RWPE2 (cell line): ENCODE results near the gene SHTN1.

Experiments
- ATAC-seq: fragments of 200-7000 bp; cut with Tn5 transposase; 3 replicates; pipeline ENCODE4 v1.9.1; 2021; ENCODE audit warnings: low read depth
- DNase-seq: peaks from one replicate; pipeline ENCODE4 v3.0.0-alpha.2; 2020; ENCODE audit warnings: low spot score
- H3K27ac ChIP-seq: fragments of 450-650 bp; 2 replicates; pipeline ENCODE4 v1.5.1; 2017; ENCODE audit warnings: mild to moderate bottlenecking; ENCODE audit not compliant: poor library complexity, severe bottlenecking
- H3K27me3 ChIP-seq: fragments of 250-450 bp; sonication (Bioruptor Pico); 2 replicates; pipeline ENCODE4 v1.5.1; 2021; ENCODE audit warnings: mild to moderate bottlenecking, moderate library complexity; ENCODE audit not compliant: insufficient read depth, poor library complexity, severe bottlenecking
- H3K36me3 ChIP-seq: fragments of 250-450 bp; sonication (Bioruptor Pico); 2 replicates; pipeline ENCODE4 v1.5.1; 2020; ENCODE audit warnings: low read depth, mild to moderate bottlenecking, moderate library complexity
- H3K4me1 ChIP-seq: fragments of 250-450 bp; sonication (Bioruptor Pico); 2 replicates; pipeline ENCODE4 v1.5.1; 2021; ENCODE audit warnings: mild to moderate bottlenecking, moderate library complexity; ENCODE audit not compliant: insufficient read depth, poor library complexity, severe bottlenecking
- H3K4me3 ChIP-seq: fragments of 250-450 bp; sonication (Bioruptor Pico); 2 replicates; pipeline ENCODE4 v1.5.1; 2021; ENCODE audit warnings: mild to moderate bottlenecking, moderate library complexity; ENCODE audit not compliant: severe bottlenecking
- H3K9me3 ChIP-seq: fragments of 250-450 bp; sonication (Bioruptor Pico); 2 replicates; pipeline ENCODE4 v1.5.1; 2021; ENCODE audit warnings: mild to moderate bottlenecking, moderate library complexity; ENCODE audit not compliant: severe bottlenecking
- CTCF ChIP-seq: fragments of 450-650 bp; IDR thresholded peaks from one replicate; pipeline ENCODE4 v1.5.1; 2017; ENCODE audit warnings: mild to moderate bottlenecking, moderate library complexity; ENCODE audit not compliant: poor library complexity, severe bottlenecking

The SHTN1 gene

GRCh38 chr10:116836902-116837523 is 168.0 kb downstream of the SHTN1 start:
- Histone ChIP-seq H3K4me3 (no peak overlapping the region), H3K4me1 (no peaks in the 10 kb centered on the region), H3K27ac (no peak overlapping the region), H3K27me3 (no peaks in the 10 kb centered on the region), H3K9me3 (no peaks in the 10 kb centered on the region), H3K36me3 (no peaks in the 10 kb centered on the region)
- ATAC-seq: no peak
- peak; percentile 39 for TF ChIP-seq CTCF
- no peak for DNase-seq

DNA sequence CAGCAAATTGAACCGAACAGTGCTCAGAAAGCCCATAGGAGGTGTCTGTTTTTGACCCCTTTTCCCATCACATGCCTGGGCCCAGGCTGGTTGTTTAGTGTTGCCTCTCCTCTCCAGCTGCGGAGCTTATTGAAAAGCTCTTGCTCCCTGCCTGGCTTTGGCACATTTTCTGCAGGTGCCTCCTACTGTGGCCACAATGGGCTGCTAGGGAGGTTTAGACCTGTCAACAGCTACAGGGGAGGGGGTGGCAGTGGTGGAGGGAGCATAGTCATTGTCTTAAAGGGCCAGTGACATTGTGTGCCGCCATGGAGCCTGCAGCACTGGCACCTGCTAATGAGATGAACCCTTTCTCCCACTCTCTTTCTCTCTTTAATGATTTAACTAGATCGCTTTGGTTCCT is 168.9 kb downstream of the SHTN1 start:
- ATAC-seq: no peak
- no peak overlapping the region for H3K27ac ChIP-seq
- TF ChIP-seq CTCF: no peak
- H3K4me3 ChIP-seq: no peak overlapping the region
- no peak for DNase-seq
- no peaks in the 10 kb centered on the region for H3K4me1 ChIP-seq
- no peaks in the 10 kb centered on the region for H3K27me3 ChIP-seq
- no peaks in the 10 kb centered on the region for H3K36me3 ChIP-seq
- H3K9me3 ChIP-seq: no peaks in the 10 kb centered on the region

DNA sequence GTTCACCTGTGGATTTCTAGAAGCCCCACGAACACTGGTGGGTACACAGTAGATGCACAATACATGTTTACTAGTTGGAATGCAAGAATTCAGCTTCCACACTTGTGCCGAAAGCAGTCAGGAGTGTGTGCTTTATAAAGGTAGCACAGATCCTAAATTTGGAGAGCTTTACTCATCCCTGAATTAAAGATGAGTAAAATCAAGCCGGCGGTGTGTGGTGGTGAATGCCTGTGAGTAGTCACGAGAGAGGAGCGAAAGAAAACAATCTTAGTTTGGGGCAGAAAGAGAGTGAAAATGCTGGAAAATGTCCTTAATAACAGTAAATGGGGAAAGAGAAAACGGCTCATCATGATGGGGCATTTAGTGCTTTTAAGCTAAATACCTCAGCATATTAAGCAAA is 169.3 kb downstream of the SHTN1 start:
- Histone ChIP-seq H3K4me3 (no peak overlapping the region), H3K9me3 (no peaks in the 10 kb centered on the region), H3K27ac (no peak overlapping the region), H3K27me3 (no peaks in the 10 kb centered on the region), H3K36me3 (no peaks in the 10 kb centered on the region), H3K4me1 (no peaks in the 10 kb centered on the region)
- no peak for TF ChIP-seq CTCF
- no peak for DNase-seq
- ATAC-seq: no peak

GRCh38 chr10:116833986-116834985 is 170.7 kb downstream of the SHTN1 start:
- Histone ChIP-seq H3K36me3 (no peaks in the 10 kb centered on the region), H3K9me3 (no peaks in the 10 kb centered on the region), H3K4me1 (no peaks in the 10 kb centered on the region), H3K4me3 (no peak overlapping the region), H3K27ac (no peak overlapping the region), H3K27me3 (no peaks in the 10 kb centered on the region)
- no peak for DNase-seq
- no peak for ATAC-seq
- no peak for TF ChIP-seq CTCF

DNA sequence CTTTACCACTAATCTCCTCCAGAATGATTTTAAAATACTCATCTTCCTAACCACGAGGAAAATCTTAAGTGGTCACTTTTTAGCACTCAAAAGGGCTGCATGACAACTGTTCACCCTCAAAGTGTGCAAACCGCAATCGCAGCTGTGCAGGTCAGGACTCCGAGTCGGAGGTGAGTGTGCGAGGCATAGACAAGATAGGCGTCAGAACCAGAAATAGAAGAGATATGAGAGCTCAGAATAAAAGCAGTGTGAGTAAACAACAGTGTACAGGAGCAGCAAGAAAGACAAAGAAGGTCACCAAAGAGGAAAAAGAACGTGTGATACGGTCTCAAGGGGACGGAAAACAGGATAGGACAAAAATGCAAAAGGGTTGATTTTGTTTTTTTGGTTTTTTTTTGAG is 173.2 kb downstream of the SHTN1 start:
- no peak for DNase-seq
- H3K36me3 ChIP-seq: no peaks in the 10 kb centered on the region
- no peak for TF ChIP-seq CTCF

More for the DNA sequence above, 173.2 kb downstream of the SHTN1 start:
- no peak overlapping the region for H3K27ac ChIP-seq
- H3K27me3 ChIP-seq: no peaks in the 10 kb centered on the region
- no peak for ATAC-seq
- no peaks in the 10 kb centered on the region for H3K9me3 ChIP-seq
- no peak overlapping the region for H3K4me3 ChIP-seq
- no peaks in the 10 kb centered on the region for H3K4me1 ChIP-seq
